HL-60 (cell line): ENCODE measurements around the gene SLC41A3.
"Not testable (repeated sequence)": the region's sequence is repeated elsewhere in the genome, so short reads cannot be mapped to it uniquely, and the experiment has no call there.

Experiments
- DNase-seq, 2 experiments: peaks; one replicate each; pipeline ENCODE4 v3.0.0-alpha.2; 2010 to 2020; ENCODE audit warnings: low read depth in 1 of 2, low spot score in 1 of 2
- H3K27ac ChIP-seq: fragments of 250-450 bp; sonication (Bioruptor Pico); replicated peaks from 2 replicates; pipeline ENCODE4 v1.5.1; 2020; ENCODE audit warnings: mild to moderate bottlenecking, moderate library complexity
- H3K27me3 ChIP-seq: fragments of 250-450 bp; sonication (Bioruptor Pico); 2 replicates; pipeline ENCODE4 v1.5.1; 2021; ENCODE audit warnings: mild to moderate bottlenecking, moderate library complexity; ENCODE audit not compliant: insufficient read depth, poor library complexity, severe bottlenecking
- H3K4me3 ChIP-seq: replicated peaks from 2 replicates; pipeline ENCODE4 v1.5.1; 2011; ENCODE audit warnings: mild to moderate bottlenecking, control low read depth, low read length; ENCODE audit not compliant: insufficient read depth
- GABPA ChIP-seq: IDR thresholded peaks from 2 replicates; pipeline ENCODE4 v1.6.1; 2012; ENCODE audit warnings: low read depth
- POLR2AphosphoS5 ChIP-seq: IDR thresholded peaks from 2 replicates; pipeline ENCODE4 v1.6.1; 2012; ENCODE audit warnings: low read depth
- SPI1 ChIP-seq: IDR thresholded peaks from 2 replicates; pipeline ENCODE4 v1.6.1; 2012; ENCODE audit warnings: low read depth, mild to moderate bottlenecking, borderline replicate concordance
- TF ChIP-seq, protein P1 (sequence below): IDR thresholded peaks from one replicate; pipeline ENCODE4 v1.5.1; 2011; ENCODE audit warnings: low read length, control low read depth, inconsistent platforms; ENCODE audit not compliant: insufficient read depth
- TF ChIP-seq, protein P2 (sequence below): IDR thresholded peaks from 2 replicates; pipeline ENCODE4 v1.6.1; 2012; ENCODE audit warnings: low read depth; ENCODE audit not compliant: insufficient replicate concordance

Gene SLC41A3

GRCh38 chr3:126039870-126040269 is 44.1 kb downstream of the SLC41A3 start:
- Histone ChIP-seq H3K4me3 (no peak overlapping the region), H3K27ac (no peak overlapping the region), H3K27me3 (no peaks in the 10 kb centered on the region)
- TF ChIP-seq, protein P1, sequence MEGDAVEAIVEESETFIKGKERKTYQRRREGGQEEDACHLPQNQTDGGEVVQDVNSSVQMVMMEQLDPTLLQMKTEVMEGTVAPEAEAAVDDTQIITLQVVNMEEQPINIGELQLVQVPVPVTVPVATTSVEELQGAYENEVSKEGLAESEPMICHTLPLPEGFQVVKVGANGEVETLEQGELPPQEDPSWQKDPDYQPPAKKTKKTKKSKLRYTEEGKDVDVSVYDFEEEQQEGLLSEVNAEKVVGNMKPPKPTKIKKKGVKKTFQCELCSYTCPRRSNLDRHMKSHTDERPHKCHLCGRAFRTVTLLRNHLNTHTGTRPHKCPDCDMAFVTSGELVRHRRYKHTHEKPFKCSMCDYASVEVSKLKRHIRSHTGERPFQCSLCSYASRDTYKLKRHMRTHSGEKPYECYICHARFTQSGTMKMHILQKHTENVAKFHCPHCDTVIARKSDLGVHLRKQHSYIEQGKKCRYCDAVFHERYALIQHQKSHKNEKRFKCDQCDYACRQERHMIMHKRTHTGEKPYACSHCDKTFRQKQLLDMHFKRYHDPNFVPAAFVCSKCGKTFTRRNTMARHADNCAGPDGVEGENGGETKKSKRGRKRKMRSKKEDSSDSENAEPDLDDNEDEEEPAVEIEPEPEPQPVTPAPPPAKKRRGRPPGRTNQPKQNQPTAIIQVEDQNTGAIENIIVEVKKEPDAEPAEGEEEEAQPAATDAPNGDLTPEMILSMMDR = no peak
- TF ChIP-seq SPI1 (no peak), GABPA (no peak), POLR2AphosphoS5 (no peak)
- TF ChIP-seq, protein P2, sequence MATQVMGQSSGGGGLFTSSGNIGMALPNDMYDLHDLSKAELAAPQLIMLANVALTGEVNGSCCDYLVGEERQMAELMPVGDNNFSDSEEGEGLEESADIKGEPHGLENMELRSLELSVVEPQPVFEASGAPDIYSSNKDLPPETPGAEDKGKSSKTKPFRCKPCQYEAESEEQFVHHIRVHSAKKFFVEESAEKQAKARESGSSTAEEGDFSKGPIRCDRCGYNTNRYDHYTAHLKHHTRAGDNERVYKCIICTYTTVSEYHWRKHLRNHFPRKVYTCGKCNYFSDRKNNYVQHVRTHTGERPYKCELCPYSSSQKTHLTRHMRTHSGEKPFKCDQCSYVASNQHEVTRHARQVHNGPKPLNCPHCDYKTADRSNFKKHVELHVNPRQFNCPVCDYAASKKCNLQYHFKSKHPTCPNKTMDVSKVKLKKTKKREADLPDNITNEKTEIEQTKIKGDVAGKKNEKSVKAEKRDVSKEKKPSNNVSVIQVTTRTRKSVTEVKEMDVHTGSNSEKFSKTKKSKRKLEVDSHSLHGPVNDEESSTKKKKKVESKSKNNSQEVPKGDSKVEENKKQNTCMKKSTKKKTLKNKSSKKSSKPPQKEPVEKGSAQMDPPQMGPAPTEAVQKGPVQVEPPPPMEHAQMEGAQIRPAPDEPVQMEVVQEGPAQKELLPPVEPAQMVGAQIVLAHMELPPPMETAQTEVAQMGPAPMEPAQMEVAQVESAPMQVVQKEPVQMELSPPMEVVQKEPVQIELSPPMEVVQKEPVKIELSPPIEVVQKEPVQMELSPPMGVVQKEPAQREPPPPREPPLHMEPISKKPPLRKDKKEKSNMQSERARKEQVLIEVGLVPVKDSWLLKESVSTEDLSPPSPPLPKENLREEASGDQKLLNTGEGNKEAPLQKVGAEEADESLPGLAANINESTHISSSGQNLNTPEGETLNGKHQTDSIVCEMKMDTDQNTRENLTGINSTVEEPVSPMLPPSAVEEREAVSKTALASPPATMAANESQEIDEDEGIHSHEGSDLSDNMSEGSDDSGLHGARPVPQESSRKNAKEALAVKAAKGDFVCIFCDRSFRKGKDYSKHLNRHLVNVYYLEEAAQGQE = no peak
- no peak for DNase-seq

GRCh38 chr3:126038791-126039190 is 45.1 kb downstream of the SLC41A3 start:
- not testable (repeated sequence) for DNase-seq, H3K27me3 ChIP-seq, H3K27ac ChIP-seq, H3K4me3 ChIP-seq

DNA sequence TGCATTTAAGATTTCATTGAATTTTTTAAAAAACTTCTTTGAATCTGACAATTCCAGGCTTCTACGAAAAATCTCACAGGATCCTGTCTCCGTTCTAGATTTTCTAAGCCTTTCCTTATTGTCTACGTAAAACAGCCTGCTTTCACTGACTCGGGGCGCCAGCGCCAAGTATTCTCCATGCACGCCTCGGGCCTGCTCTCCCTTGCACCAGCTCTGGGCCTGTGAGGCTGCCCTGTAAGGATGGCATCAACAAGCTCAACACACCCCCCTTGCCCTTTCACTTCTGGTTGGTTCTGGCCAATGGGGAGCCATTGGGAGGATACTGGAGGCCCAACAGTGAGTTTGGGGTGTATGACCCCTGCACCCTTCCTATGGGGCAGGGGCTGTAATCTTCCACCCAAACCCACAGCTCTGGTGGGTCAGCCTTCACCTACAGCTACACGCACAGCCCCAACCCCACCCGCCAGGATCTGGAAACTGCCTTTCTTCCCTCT is 47.8 kb downstream of the SLC41A3 start:
- no peak for TF ChIP-seq GABPA
- Histone ChIP-seq H3K4me3 (no peak overlapping the region), H3K27ac (no peak overlapping the region), H3K27me3 (no peaks in the 10 kb centered on the region)
- no peak for DNase-seq

DNA sequence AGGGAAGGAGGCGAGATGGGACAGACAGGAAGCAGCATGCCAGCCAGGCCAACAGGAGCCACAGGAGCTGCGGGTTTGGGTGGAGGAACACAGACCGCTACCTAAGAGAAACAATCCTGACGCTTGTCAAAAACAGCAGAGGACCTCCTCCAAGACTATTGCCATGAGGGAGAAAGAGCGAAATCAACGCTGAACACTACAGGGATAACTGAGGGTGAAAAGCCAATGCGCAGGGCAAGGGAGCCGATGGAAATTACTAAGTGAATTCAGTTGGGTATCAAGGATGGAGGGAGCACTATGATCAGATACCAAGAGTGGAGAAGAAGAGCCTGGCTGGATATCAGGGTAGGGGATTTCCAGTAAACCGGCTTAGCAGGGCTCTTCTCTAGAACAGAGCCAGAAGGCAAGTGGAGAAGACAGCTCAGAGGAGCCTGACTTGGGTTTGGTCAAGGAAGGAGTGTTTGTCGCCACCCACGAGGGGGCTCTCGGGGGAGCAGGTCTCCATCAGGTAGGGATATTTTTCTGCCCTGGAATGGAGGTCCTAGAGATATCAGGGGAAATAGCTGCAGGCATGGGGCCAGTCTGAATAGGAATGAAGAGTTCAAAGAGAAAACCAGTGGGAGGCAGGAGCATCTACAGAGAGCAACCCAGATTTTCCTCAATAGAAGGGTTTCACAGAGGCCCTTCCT is 48.4 kb downstream of the SLC41A3 start:
- Histone ChIP-seq H3K4me3 (no peak overlapping the region), H3K27ac (no peak overlapping the region), H3K27me3 (no peaks in the 10 kb centered on the region)
- TF ChIP-seq, protein P1 = no peak
- TF ChIP-seq GABPA = no peak
- TF ChIP-seq, protein P2 = no peak
- no peak for TF ChIP-seq SPI1
- no peak for TF ChIP-seq POLR2AphosphoS5
- DNase-seq = no peak
